GM21529 (cell line): Measurements from ENCODE around the gene NUDCD3.
"Not testable (repeated sequence)": the region's sequence is repeated elsewhere in the genome, so short reads cannot be mapped to it uniquely, and the experiment has no call there.

Experiments
- ATAC-seq: cut with Tn5 transposase; IDR thresholded peaks from one replicate; pipeline ENCODE4 v1.9.1; 2021; ENCODE audit not compliant: unreplicated experiment

NUDCD3 gene

GRCh38 chr7:44518761-44519160, 28.3 kb upstream of the NUDCD3 start:
- no peak for ATAC-seq

GRCh38 chr7:44517175-44517574, 26.7 kb upstream of the NUDCD3 start:
- no peak for ATAC-seq

GRCh38 chr7:44515590-44516268, 25.3 kb upstream of the NUDCD3 start:
- ATAC-seq = no peak

GRCh38 chr7:44512736-44513135, 22.3 kb upstream of the NUDCD3 start:
- ATAC-seq = no peak

GRCh38 chr7:44511863-44512468, 21.5 kb upstream of the NUDCD3 start:
- ATAC-seq = no peak

GRCh38 chr7:44511236-44511635, 20.8 kb upstream of the NUDCD3 start:
- no peak for ATAC-seq

- ATAC-seq = no peak
Observed at GRCh38 chr7:44508328-44509030, 18.0 kb upstream of the NUDCD3 start.

GRCh38 chr7:44506592-44507288, 16.3 kb upstream of the NUDCD3 start:
- not testable (repeated sequence) for ATAC-seq

GRCh38 chr7:44505595-44505994, 15.1 kb upstream of the NUDCD3 start:
- ATAC-seq = no peak

- ATAC-seq = no peak
Observed at GRCh38 chr7:44498230-44498954, 7.9 kb upstream of the NUDCD3 start.

GRCh38 chr7:44497155-44498027, 6.9 kb upstream of the NUDCD3 start:
- no peak for ATAC-seq

- no peak for ATAC-seq
Observed at GRCh38 chr7:44496385-44496784, 5.9 kb upstream of the NUDCD3 start.

GRCh38 chr7:44494960-44495359, 4.5 kb upstream of the NUDCD3 start:
- ATAC-seq = no peak

- no peak for ATAC-seq
Observed at GRCh38 chr7:44491229-44491628, 771 bp upstream of the NUDCD3 start.

- ATAC-seq = peak; percentile 24
Observed at GRCh38 chr7:44489955-44490350, 505 bp downstream of the NUDCD3 start.

- no peak for ATAC-seq
Observed at GRCh38 chr7:44488955-44489354, 1.5 kb downstream of the NUDCD3 start.

- ATAC-seq = no peak
Observed at GRCh38 chr7:44486693-44487092, 3.8 kb downstream of the NUDCD3 start.

GRCh38 chr7:44486001-44486400, 4.5 kb downstream of the NUDCD3 start:
- ATAC-seq = no peak

GRCh38 chr7:44484482-44485313, 5.8 kb downstream of the NUDCD3 start:
- no peak for ATAC-seq
